G401.6 (cell line): Measurements from ENCODE around the gene CRADD.
"Not testable (repeated sequence)": the region's sequence is repeated elsewhere in the genome, so short reads cannot be mapped to it uniquely, and the experiment has no call there.

Experiments
- FAIRE-seq: peaks from 2 replicates; lab custom pipeline; 2012; peaks lifted over from hg19 to GRCh38; lab: Jason Lieb, UNC

The CRADD gene

GRCh38 chr12:93902192-93902591, 225.0 kb downstream of the CRADD start:
- no peak for FAIRE-seq

DNA sequence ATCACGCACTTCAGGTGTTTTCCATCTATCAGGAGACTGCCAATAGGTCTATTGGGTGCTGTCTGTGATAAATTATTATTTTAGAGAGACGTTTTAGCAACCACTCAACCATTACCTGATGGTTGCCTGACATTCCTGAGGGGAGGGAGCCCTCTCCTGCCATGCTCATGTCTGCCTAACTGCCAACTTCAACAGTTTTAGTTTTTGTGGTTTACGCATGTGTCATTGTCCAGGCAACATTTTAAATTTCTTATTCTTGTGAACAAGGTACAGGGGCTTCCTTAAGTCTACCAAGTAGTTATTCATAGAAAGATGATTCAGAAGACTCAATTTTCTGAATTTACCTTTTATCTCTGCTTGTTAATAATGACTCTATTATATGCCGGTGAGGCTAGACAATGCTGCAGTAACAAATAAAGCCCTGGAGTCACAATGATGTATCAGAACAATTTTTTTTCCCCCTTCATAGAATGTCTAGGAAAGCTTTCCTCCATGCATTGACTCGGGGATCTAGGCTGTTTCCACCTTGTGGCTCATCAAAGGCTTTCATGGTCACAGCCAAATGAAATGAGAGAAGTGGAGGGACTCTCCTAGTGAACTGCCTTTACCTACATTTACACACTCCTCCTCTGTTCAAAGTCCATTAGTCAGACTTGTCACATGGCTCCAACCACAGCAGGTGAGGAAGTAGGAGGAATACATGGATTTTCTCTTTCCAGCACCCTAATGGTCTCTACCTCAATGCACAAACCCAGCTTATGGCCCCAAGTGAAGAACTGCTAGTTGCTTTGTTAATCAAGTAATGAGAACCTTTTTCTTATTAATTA, 225.8 kb downstream of the CRADD start:
- no peak for FAIRE-seq

- no peak for FAIRE-seq
Measured at GRCh38 chr12:93904124-93904523, 226.9 kb downstream of the CRADD start.

DNA sequence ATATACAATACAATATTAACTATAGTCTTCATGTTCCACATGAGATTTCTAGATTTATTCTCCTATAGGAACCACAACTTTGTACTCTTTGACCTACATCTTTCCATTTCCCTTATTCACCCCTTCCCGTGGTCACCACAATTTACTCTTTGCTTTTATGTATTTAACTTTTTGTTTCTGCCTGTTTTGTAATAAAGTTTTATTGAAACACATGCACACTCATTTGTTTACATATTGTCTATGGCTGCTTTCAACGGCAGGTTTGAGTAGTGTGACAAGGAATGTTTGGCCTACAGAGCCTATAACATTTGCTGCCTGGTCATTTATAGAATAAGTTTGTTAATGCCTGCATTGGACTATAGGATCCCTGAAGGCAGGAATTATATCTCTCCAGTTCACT, 231.1 kb downstream of the CRADD start:
- no peak for FAIRE-seq

- no peak for FAIRE-seq
Measured at GRCh38 chr12:93908846-93909567, 231.8 kb downstream of the CRADD start.

GRCh38 chr12:93911396-93911795, 234.2 kb downstream of the CRADD start:
- no peak for FAIRE-seq

- no peak for FAIRE-seq
Measured at GRCh38 chr12:93912086-93912733, 235.0 kb downstream of the CRADD start.

- no peak for FAIRE-seq
Measured at GRCh38 chr12:93913845-93914244, 236.7 kb downstream of the CRADD start.

DNA sequence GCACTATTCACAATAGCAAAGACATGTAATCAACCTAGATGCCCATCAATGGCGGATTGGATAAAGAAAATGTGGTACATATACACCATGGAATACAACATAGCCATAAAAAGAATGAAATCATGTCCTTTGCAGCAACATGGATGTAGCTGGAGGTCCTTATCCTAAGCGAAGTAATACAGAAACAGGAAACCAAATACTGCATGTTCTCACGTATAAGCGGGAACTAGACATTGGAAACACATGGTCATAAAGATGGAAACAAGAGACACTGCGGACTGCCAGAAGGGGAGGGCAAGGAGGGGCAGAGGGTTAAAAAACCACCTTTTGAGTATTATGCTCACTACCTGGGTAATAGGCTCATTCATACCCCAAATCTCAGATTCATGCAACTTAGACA, 237.1 kb downstream of the CRADD start:
- FAIRE-seq, result no peak

GRCh38 chr12:93915411-93915810, 238.2 kb downstream of the CRADD start:
- FAIRE-seq, result no peak

DNA sequence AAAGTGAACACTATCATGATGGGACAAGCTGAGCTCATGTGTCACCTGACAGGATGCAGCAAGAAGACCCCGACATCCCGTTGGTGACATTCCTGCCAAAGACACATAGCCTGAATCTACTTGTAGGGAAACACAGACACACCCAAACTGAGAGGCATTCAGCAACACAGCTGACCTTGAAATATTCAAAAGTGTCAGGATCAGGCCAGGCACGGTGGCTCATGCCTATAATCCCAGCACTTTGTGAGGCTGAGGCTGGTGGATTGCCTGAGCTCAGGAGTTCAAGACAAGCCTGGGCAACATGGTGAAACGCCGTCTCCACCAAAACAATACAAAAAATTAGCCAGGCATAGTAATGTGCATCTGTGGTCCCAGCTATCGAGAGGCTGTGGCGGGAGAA, 239.2 kb downstream of the CRADD start:
- FAIRE-seq, result no peak

GRCh38 chr12:93918262-93918661, 241.1 kb downstream of the CRADD start:
- FAIRE-seq, result no peak

- FAIRE-seq, result no peak
Measured at GRCh38 chr12:93918900-93919299, 241.7 kb downstream of the CRADD start.

DNA sequence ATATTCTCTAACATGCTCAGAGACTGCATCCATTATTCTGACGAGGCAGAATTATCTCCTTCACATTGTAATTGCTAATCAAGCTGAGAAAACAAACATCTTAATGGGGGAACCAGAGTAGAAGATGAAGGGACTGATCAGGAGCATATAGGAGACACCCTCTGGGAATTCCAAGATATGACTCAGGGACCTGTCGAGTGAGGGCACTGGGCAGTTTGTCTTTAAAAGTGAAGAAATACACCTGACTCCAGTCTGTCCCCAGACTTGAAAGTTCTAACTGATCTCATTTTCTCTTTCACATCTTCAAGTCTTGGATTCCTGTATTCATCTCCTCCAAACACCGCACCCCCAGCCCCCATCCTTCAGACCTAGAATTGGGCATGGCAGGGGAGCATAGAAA, 244.3 kb downstream of the CRADD start:
- no peak for FAIRE-seq

GRCh38 chr12:93922583-93923006, 245.4 kb downstream of the CRADD start:
- FAIRE-seq, result no peak

GRCh38 chr12:93924367-93924766, 247.2 kb downstream of the CRADD start:
- no peak for FAIRE-seq

DNA sequence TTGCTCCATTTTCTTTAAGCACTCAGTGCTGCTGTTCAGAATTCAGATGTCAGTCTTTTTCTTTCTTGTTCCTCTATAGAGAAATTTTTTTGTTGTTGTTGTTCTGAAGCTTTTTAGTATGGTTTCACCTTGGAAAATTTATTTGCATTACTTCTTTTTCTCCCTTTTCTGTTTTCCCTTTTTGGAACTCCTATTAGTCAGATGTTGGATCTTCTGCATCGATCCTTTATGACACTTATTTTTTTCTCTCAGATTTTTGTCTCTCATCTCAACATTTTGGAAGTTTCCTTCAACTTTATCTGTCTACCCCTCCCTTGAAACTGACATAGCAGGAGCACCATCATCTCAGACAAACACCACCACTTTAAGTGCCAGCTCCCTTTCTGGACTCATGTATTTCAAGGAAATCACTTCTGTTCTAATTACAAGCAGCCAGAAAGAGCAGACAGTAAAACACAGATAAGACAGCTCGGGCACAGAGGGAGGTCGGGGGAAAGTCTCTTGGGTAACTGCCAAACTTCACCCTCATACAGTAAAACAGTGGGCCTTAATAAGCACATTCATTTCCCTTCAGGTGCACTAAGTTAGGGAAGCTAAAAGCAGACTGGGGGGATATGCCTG, 248.5 kb downstream of the CRADD start:
- no peak for FAIRE-seq

- FAIRE-seq, result no peak
Measured at GRCh38 chr12:93926237-93926636, 249.1 kb downstream of the CRADD start.

GRCh38 chr12:93929081-93929480, 251.9 kb downstream of the CRADD start:
- not testable (repeated sequence) for FAIRE-seq

GRCh38 chr12:93937812-93938211, 260.6 kb downstream of the CRADD start:
- no peak for FAIRE-seq

DNA sequence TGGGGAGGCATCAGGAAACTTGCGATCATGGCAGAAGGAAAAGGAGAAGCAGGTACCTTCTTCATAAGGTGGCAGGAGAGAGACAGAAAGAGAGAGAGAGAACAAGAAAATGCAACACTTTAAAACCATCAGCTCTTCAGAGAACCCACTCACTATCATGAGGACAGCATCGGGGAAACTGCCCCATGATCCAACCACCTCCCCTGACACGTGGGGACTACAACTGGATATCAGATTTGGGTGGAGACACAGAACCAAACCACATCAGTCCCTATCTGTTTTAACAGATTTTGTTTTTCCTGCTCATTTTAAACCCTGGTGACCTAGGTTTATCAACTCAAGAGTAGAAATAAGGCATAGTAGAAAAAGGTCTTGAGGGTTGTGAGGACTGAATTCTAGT, 261.1 kb downstream of the CRADD start:
- FAIRE-seq, result no peak

GRCh38 chr12:93938931-93939330, 261.8 kb downstream of the CRADD start:
- no peak for FAIRE-seq
